RCC 7860 (cell line): Measurements from ENCODE around the gene PLEKHM2.
A peak's percentile ranks its signal among the peaks of the same experiment; 100 is the strongest.
"Not testable (repeated sequence)": the region's sequence is repeated elsewhere in the genome, so short reads cannot be mapped to it uniquely, and the experiment has no call there.

Source experiments
- DNase-seq: peaks from one replicate; pipeline ENCODE4 v3.0.0-alpha.2; 2015; ENCODE audit warnings: low spot score
- FAIRE-seq: peaks from 2 replicates; lab custom pipeline; 2012; peaks lifted over from hg19 to GRCh38; lab: Jason Lieb, UNC

PLEKHM2 gene

GRCh38 chr1:15698201-15698600, 14.1 kb downstream of the PLEKHM2 start:
- DNase-seq (no peak), FAIRE-seq (no peak)

GRCh38 chr1:15699321-15699720, 15.2 kb downstream of the PLEKHM2 start:
- not testable (repeated sequence) for DNase-seq, FAIRE-seq

- FAIRE-seq: no peak
- no peak for DNase-seq
These were observed 16.4 kb downstream of the PLEKHM2 start for GRCh38 chr1:15700508-15700907.

GRCh38 chr1:15701784-15702183, 17.7 kb downstream of the PLEKHM2 start:
- no peak for FAIRE-seq
- no peak for DNase-seq

GRCh38 chr1:15702722-15703550, 18.8 kb downstream of the PLEKHM2 start:
- peak; percentile 11 for DNase-seq
- FAIRE-seq: no peak

GRCh38 chr1:15703562-15703961, 19.4 kb downstream of the PLEKHM2 start:
- FAIRE-seq: peak; percentile 75
- DNase-seq: peak; percentile 53

- DNase-seq (no peak), FAIRE-seq (no peak)
These were observed 20.5 kb downstream of the PLEKHM2 start for GRCh38 chr1:15704526-15705183.

GRCh38 chr1:15705184-15705566, 21.1 kb downstream of the PLEKHM2 start:
- DNase-seq (no peak), FAIRE-seq (no peak)

- FAIRE-seq (no peak), DNase-seq (no peak)
These were observed 22.6 kb downstream of the PLEKHM2 start for GRCh38 chr1:15706751-15707150.

GRCh38 chr1:15707239-15707925, 23.3 kb downstream of the PLEKHM2 start:
- no peak for FAIRE-seq
- DNase-seq: no peak

- DNase-seq (no peak), FAIRE-seq (no peak)
These were observed 24.5 kb downstream of the PLEKHM2 start for GRCh38 chr1:15708486-15709137.

GRCh38 chr1:15709226-15709625, 25.1 kb downstream of the PLEKHM2 start:
- FAIRE-seq (no peak), DNase-seq (no peak)

GRCh38 chr1:15712168-15712567, 28.0 kb downstream of the PLEKHM2 start:
- DNase-seq (no peak), FAIRE-seq (no peak)

GRCh38 chr1:15714406-15715136, 30.5 kb downstream of the PLEKHM2 start:
- DNase-seq: no peak
- no peak for FAIRE-seq

- DNase-seq (no peak), FAIRE-seq (no peak)
These were observed 33.5 kb downstream of the PLEKHM2 start for GRCh38 chr1:15717418-15718125.

GRCh38 chr1:15718199-15718601, 34.1 kb downstream of the PLEKHM2 start:
- no peak for FAIRE-seq

GRCh38 chr1:15719381-15720120, 35.4 kb downstream of the PLEKHM2 start:
- DNase-seq: no peak
- FAIRE-seq: no peak

More at GRCh38 chr1:15718199-15718601, 34.1 kb downstream of the PLEKHM2 start:
- DNase-seq: no peak

- DNase-seq (no peak), FAIRE-seq (no peak)
These were observed 36.7 kb downstream of the PLEKHM2 start for GRCh38 chr1:15720861-15721260.

GRCh38 chr1:15722411-15722810, 38.3 kb downstream of the PLEKHM2 start:
- FAIRE-seq (no peak), DNase-seq (no peak)
